ENCODE results near the gene USF2. TPM values are rescaled to one million over a fixed set of nuclear protein-coding genes. Genes with fewer than 3 reads are reported as not detected.
"Not testable (repeated sequence)": the region's sequence is repeated elsewhere in the genome, so short reads cannot be mapped to it uniquely, and the experiment has no call there.

The USF2 gene
- total RNA-seq (55.6 and 61.4 TPM in 2 replicates), polyA plus RNA-seq (30.2 and 35.0 TPM in 2 replicates)

- DNase-seq (ENCODE audit: low spot score) = peak; percentile 89
- peak within 1 kb of the TSS; percentile 99 for H3K4me2 ChIP-seq
- peak within 1 kb of the TSS; percentile 96 for H2AFZ ChIP-seq
- H3K27me3 ChIP-seq = no peaks in the 10 kb centered on the region
- 2% methylated on average over 40 of the region's 126 CpGs for WGBS (ENCODE audit: low lambda C conversion rate, missing lambda C conversion rate)
- no peaks in the 10 kb centered on the region for H3K36me3 ChIP-seq (replicated peaks; ENCODE audit: insufficient read depth, low read depth)
- no peak for TF ChIP-seq CTCF (IDR thresholded peaks at IDR 0.05; ENCODE audit: poor library complexity)
- TF ChIP-seq EZH2 (IDR thresholded peaks at IDR 0.05; ENCODE audit: borderline replicate concordance) = no peak
- no peak for TF ChIP-seq EZH2phosphoT487 (IDR thresholded peaks at IDR 0.05; ENCODE audit: low read depth, severe bottlenecking, unreplicated experiment)
- H3K9me2 ChIP-seq (replicated peaks; ENCODE audit: insufficient read depth) = no peaks in the 10 kb centered on the region
- peaks cover 34% of the 10 kb centered on the region for H3K79me2 ChIP-seq
- H4K20me1 ChIP-seq (ENCODE audit: insufficient read depth, poor library complexity, severe bottlenecking) = peaks cover 10% of the 10 kb centered on the region
- peaks cover 12% of the 10 kb centered on the region for H3K4me1 ChIP-seq (ENCODE audit: insufficient read depth)
- H3K27ac ChIP-seq = peak within 1 kb of the TSS; percentile 100
- H3K9me3 ChIP-seq (ENCODE audit: low read depth) = no peaks in the 10 kb centered on the region
- peak within 1 kb of the TSS; percentile 97 for H3K4me3 ChIP-seq
Measured at GRCh38 chr19:35268536-35269437, at the start of gene USF2. Gene USF2, plus strand, starts transcription at chr19:35268962. Its CDS starts 140 bp downstream, at chr19:35269102.

- Histone ChIP-seq H4K20me1 (ENCODE audit: insufficient read depth, poor library complexity, severe bottlenecking) (no peaks in the 10 kb centered on the region), H3K4me3 (no peak overlapping the region), H3K79me2 (no peaks in the 10 kb centered on the region), H3K27me3 (no peaks in the 10 kb centered on the region), H3K36me3 (replicated peaks; ENCODE audit: insufficient read depth, low read depth) (no peaks in the 10 kb centered on the region), H3K9me2 (replicated peaks; ENCODE audit: insufficient read depth) (no peaks in the 10 kb centered on the region), H3K27ac (no peak overlapping the region), H3K4me2 (no peak overlapping the region), H3K9me3 (ENCODE audit: low read depth) (no peaks in the 10 kb centered on the region), H3K4me1 (ENCODE audit: insufficient read depth) (peaks cover 9% of the 10 kb centered on the region), H2AFZ (no peak overlapping the region)
- no peak for TF ChIP-seq EZH2phosphoT487 (IDR thresholded peaks at IDR 0.05; ENCODE audit: low read depth, severe bottlenecking, unreplicated experiment)
- no peak for TF ChIP-seq CTCF (IDR thresholded peaks at IDR 0.05; ENCODE audit: poor library complexity)
- no peak for TF ChIP-seq EZH2 (IDR thresholded peaks at IDR 0.05; ENCODE audit: borderline replicate concordance)
- WGBS (ENCODE audit: low lambda C conversion rate, missing lambda C conversion rate) = 96% methylated on average over 1 of the region's 1 CpG
- DNase-seq (ENCODE audit: low spot score) = no peak
Measured at GRCh38 chr19:35219008-35219407, 49.8 kb upstream of the USF2 start.

GRCh38 chr19:35220315-35220921, 48.3 kb upstream of the USF2 start:
- no peak overlapping the region for H3K4me2 ChIP-seq
- WGBS (ENCODE audit: low lambda C conversion rate, missing lambda C conversion rate) = 32% methylated on average over 3 of the region's 3 CpGs
- H3K9me2 ChIP-seq (replicated peaks; ENCODE audit: insufficient read depth) = no peaks in the 10 kb centered on the region
- no peak overlapping the region for H2AFZ ChIP-seq
- no peaks in the 10 kb centered on the region for H3K36me3 ChIP-seq (replicated peaks; ENCODE audit: insufficient read depth, low read depth)
- H3K4me3 ChIP-seq = no peak overlapping the region
- TF ChIP-seq EZH2phosphoT487 (IDR thresholded peaks at IDR 0.05; ENCODE audit: low read depth, severe bottlenecking, unreplicated experiment) (no peak), CTCF (IDR thresholded peaks at IDR 0.05; ENCODE audit: poor library complexity) (no peak), EZH2 (IDR thresholded peaks at IDR 0.05; ENCODE audit: borderline replicate concordance) (no peak)
- peak overlapping the region; percentile 29 for H3K27ac ChIP-seq
- H3K27me3 ChIP-seq = no peaks in the 10 kb centered on the region
- H3K79me2 ChIP-seq = no peaks in the 10 kb centered on the region
- H4K20me1 ChIP-seq (ENCODE audit: insufficient read depth, poor library complexity, severe bottlenecking) = no peaks in the 10 kb centered on the region
- no peak for DNase-seq (ENCODE audit: low spot score)
- no peaks in the 10 kb centered on the region for H3K9me3 ChIP-seq (ENCODE audit: low read depth)
- H3K4me1 ChIP-seq (ENCODE audit: insufficient read depth) = peaks cover 4% of the 10 kb centered on the region

GRCh38 chr19:35220973-35221590, 47.7 kb upstream of the USF2 start:
- H3K4me1 ChIP-seq (ENCODE audit: insufficient read depth); H3K4me2 ChIP-seq; H3K36me3 ChIP-seq (replicated peaks; ENCODE audit: insufficient read depth, low read depth); H2AFZ ChIP-seq; H3K27me3 ChIP-seq; H3K79me2 ChIP-seq; DNase-seq (ENCODE audit: low spot score); H3K4me3 ChIP-seq; H3K9me3 ChIP-seq (ENCODE audit: low read depth); H3K9me2 ChIP-seq (replicated peaks; ENCODE audit: insufficient read depth); H4K20me1 ChIP-seq (ENCODE audit: insufficient read depth, poor library complexity, severe bottlenecking): not testable (repeated sequence)
- 92% methylated on average over 4 of the region's 4 CpGs for WGBS (ENCODE audit: low lambda C conversion rate, missing lambda C conversion rate)
- H3K27ac ChIP-seq = peak overlapping the region; percentile 29

Data from hepatocyte (in vitro differentiated cells).